Ammon's horn (tissue), 1 donor: ENCODE measurements around the gene CTPS1.
A peak's percentile ranks its signal among the peaks of the same experiment; 100 is the strongest.

Source experiments
- DNase-seq: peaks from one replicate; pipeline ENCODE4 v3.0.0-alpha.2; 2016; ENCODE audit warnings: low spot score

CTPS1 gene

GRCh38 chr1:40969445-40969844 is 10.1 kb upstream of the CTPS1 start:
- no peak for DNase-seq

DNA sequence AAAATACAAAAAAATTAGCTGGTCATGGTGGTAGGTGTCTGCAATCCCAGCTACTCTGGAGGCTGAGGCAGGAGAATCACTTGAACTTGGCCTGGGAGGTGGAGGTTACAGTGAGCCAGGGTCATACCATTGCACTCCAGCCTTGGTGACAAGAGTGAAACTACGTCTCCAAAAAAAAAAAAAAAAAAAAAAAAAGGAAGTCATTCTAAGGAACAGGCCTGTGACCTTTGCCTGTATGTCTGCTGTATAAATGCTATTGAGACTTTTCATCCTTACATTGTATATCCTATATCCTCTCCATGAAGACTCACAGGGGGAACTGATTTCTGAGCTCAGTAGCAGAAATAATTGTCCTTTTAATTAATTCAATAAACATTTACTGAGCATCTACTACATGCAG is 7.5 kb upstream of the CTPS1 start:
- no peak for DNase-seq

DNA sequence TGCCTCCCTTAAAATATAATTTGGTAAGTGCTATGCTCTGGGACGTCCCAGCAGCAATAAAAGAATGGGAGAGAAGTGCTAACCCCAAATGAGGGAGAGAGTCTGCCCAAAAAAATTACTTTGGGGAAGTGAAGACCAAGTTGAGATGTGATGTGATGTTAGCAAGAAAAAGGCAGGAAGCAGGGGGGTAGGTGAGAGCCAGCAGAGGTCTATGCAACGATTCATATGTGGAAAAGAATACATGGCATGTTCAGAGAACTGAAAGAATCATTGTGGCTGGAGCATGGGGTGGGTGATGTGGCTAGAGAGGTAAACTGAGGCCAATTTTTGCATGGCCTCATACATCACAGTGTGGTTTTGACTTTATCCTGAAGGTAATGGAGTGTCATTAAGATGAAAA is 5.6 kb upstream of the CTPS1 start:
- no peak for DNase-seq

- DNase-seq = no peak
Observed at GRCh38 chr1:40974945-40975344, 4.6 kb upstream of the CTPS1 start.

GRCh38 chr1:40976952-40977690 is 2.4 kb upstream of the CTPS1 start:
- DNase-seq = no peak

DNA sequence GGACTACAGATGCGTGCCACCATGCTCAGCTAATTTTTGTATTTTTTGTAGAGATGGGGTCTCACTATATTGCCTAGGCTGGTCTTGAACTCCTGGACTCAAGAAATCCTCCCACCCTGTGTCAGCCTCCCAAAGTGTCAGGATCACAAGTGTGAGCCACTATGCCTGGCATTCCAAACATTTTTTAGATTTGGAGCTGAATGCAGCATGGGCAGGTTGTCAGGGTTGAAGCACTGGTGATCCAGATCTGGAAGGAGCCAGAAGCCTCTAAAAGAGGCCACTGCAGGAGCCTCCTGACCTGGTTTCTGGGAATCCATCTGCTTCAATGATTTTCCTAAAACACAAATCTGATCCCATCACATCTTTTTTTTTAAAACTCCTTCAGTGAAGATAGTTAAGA is 1.8 kb upstream of the CTPS1 start:
- no peak for DNase-seq

- DNase-seq = no peak
Observed at GRCh38 chr1:40978886-40979240, 633 bp upstream of the CTPS1 start.

- no peak for DNase-seq
Observed at GRCh38 chr1:40980068-40980452, 564 bp downstream of the CTPS1 start.

GRCh38 chr1:40980453-40981121 is 1.1 kb downstream of the CTPS1 start:
- DNase-seq = peak; percentile 23

DNA sequence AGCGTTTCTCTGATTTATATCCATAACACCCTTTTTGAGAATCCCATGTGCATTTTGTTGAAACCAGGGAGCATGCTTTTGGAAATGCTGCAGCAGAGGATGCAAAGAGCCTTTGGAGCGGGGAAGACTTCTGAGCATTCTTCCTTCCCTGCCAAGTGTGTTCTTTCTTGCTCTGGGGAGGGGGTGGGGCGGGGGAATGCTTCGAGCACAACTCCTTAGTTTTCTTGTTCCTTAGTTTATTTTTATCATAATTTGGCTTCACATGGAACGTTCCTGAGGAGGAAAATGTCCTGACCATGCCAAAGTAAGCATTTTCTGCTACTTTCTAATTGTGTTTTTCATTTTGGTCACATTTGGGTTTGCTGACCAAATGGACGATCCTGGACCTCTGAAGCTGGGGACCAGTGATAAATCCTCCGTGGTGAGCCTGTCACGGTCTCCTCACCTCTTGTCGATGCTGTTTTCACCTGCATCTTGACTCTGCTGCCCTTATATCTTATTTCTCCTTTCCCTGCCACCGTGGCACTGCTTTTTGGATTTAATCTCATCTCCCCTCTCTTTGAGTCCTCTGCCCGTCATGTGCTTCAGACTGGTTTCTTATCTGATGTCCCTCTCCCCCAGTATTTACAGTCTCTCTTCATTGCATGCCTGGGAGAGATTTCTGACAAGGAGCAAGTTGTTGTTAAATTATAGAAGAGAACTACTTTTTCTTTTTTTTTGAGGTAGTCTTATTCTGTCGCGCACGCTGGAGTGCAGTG is 2.4 kb downstream of the CTPS1 start:
- no peak for DNase-seq

- DNase-seq = no peak
Observed at GRCh38 chr1:40982721-40983120, 3.2 kb downstream of the CTPS1 start.

- DNase-seq = no peak
Observed at GRCh38 chr1:40983286-40983685, 3.8 kb downstream of the CTPS1 start.

DNA sequence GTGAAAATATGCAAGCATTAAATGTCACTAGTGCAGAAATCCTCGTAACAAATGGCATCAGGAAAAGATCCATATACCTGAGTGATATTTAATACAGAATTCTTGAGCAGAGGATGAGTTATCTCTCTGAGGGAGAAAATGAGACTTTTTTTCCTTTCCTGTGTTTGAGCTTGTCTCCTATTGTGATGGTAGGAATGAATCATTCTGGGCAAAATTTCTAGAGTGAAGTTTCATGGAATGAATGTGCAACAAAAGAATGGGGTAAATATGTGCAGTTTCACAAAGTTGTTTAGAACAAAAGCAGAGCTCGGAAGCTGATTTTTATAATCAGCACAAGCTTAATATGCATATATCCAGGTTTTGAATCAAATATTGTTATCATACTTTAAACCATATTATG is 4.6 kb downstream of the CTPS1 start:
- no peak for DNase-seq

DNA sequence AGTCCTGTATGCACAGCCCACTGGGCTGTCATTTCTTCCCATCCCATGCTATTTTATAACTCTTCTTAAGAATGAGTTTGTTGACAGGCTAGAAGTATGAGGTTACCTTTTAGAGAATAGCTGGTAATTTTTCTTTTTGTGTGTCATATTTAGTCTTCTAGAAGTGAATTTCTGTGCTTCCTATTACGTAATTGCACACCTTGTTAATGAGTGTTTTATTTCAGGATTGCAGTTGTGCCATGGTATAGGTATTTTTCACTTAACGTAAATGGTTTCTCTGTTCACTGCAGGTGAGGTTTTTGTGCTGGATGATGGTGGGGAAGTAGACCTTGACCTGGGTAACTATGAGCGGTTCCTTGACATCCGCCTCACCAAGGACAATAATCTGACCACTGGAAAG is 5.0 kb downstream of the CTPS1 start:
- DNase-seq = no peak

DNA sequence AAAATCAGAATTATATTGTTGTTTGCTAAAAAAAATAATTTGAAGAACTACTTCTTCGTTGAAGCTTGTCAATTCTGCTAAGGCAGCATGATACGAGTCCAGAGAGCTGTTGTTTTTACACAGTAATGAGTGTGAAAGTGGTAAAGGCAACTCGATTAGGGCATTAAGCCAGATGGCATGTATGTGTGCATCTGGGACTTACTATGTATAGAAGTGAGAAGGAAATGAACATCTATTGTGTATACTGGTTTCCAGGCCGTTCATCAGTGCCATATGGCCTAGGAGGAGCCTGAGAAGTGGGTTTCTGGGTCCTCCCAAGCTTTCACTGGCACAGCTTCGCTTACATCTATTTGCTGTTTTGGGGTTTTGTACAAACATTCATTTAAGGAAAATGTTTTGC is 5.7 kb downstream of the CTPS1 start:
- DNase-seq = no peak

GRCh38 chr1:40985875-40986274 is 6.4 kb downstream of the CTPS1 start:
- DNase-seq = no peak

- DNase-seq = no peak
Observed at GRCh38 chr1:40986328-40986783, 6.9 kb downstream of the CTPS1 start.

- DNase-seq = no peak
Observed at GRCh38 chr1:40986956-40987355, 7.5 kb downstream of the CTPS1 start.

DNA sequence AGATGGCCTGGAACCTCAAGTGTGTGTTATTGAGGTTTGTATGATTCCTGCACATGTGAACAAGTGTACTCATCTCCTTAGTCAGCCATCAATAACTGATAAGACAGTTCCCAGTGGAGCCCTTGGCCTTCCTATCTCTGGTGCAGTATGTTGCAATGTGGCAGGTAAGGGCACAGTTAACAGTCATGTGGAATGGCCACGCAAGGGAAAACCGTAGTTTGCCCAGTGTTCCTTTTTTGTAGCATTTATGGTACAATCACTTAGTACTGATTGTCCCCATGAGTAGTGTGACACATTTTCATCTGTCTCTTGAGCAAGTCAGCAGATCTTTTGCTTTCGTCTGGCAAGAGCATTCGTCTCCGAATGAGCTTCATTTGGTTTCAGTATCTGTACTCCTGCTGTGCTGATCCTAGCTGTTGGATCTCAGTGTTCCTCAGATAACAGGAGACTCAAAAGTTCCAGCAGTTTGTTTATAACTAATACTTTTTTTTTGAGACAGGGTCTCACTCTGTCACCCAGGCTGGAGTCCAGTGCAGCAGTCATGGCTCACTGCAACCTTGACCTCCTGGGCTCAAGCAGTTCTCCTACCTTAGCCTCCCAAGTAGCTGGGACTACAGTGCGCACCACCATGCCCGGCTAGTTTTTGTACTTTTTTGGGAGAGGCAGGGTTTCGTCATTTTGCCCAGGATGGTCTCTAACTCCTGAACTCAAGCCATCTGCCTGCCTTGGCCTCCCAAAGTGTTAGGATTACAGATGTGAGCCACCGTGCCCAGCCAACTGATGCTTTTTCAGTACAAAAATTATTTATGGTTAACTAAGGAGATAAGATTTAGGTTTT is 8.2 kb downstream of the CTPS1 start:
- no peak for DNase-seq

GRCh38 chr1:40988280-40988679 is 8.8 kb downstream of the CTPS1 start:
- no peak for DNase-seq

- DNase-seq = no peak
Observed at GRCh38 chr1:40989066-40989465, 9.6 kb downstream of the CTPS1 start.

DNA sequence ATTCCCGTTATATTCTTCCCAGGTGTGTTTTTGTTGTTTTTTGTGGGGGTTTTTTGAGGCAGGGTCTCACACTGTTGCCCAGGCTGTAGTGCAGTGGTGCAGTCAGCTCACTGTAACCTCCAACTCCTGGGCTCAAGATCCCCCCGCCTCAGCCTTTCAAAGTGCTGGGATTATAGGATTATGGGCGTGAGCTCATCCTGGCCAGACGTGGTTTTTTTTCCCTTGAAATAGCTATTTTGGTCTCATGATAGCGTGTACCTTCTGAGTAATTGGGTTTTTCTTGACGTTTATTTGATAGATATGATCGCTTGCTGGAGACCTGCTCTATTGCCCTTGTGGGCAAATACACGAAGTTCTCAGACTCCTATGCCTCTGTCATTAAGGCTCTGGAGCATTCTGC is 17.6 kb downstream of the CTPS1 start:
- no peak for DNase-seq
